Non-pigmented ciliary epithelial cell (primary cell): ENCODE results near the gene FSD1.
"Not testable (repeated sequence)": the region's sequence is repeated elsewhere in the genome, so short reads cannot be mapped to it uniquely, and the experiment has no call there.

Experiments
- DNase-seq: peaks from one replicate; pipeline ENCODE4 v3.0.0-alpha.2; 2010; ENCODE audit warnings: low read depth

The FSD1 gene

GRCh38 chr19:4304538-4305256 lies at the start of gene FSD1:
TSS of gene FSD1 (plus strand) at chr19:4304598. CDS start at chr19:4304747, 149 bp downstream.
- no peak for DNase-seq

GRCh38 chr19:4256563-4256962 lies 47.8 kb upstream of the FSD1 start:
- no peak for DNase-seq

DNA sequence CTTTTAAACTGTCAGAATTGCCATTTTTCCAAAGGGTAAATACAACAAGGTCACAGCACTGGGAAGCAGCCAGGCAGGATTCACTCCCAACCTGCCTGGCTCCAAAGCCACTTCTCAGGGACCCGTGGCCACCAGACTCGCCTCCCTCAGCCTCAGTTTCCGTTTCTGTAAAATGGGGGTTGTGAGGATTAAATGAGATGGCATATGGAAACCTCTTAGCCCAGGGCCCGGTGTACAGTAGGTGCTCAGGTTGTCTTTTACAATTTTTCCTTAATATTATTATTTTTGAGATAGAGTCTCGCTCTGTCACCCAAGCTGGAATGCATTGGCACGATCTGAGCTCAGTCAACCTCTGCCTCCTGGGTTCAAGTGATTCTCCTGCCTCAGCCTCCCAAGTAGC lies 47.4 kb upstream of the FSD1 start:
- DNase-seq = no peak

GRCh38 chr19:4258181-4258580 lies 46.2 kb upstream of the FSD1 start:
- no peak for DNase-seq

GRCh38 chr19:4260613-4261191 lies 43.7 kb upstream of the FSD1 start:
- no peak for DNase-seq

DNA sequence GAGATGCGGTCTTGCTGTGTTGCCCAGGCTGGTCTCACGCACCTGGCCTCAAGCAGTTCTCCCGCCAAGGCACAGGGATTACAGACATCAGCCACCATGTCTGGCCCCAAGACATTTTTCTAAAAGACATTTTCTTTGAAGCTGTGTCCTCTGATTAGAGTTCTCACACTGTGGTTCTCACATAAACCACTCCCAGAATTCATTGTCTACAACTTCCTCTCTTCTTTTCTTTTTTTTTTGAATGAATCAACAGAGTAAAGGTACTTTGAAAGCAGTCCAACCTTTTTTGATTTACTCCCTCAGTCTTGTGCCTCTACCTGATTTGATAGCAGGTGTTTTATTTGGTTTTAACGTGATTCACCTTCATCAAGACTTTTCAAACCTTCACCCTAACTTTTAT lies 39.6 kb upstream of the FSD1 start:
- no peak for DNase-seq

DNA sequence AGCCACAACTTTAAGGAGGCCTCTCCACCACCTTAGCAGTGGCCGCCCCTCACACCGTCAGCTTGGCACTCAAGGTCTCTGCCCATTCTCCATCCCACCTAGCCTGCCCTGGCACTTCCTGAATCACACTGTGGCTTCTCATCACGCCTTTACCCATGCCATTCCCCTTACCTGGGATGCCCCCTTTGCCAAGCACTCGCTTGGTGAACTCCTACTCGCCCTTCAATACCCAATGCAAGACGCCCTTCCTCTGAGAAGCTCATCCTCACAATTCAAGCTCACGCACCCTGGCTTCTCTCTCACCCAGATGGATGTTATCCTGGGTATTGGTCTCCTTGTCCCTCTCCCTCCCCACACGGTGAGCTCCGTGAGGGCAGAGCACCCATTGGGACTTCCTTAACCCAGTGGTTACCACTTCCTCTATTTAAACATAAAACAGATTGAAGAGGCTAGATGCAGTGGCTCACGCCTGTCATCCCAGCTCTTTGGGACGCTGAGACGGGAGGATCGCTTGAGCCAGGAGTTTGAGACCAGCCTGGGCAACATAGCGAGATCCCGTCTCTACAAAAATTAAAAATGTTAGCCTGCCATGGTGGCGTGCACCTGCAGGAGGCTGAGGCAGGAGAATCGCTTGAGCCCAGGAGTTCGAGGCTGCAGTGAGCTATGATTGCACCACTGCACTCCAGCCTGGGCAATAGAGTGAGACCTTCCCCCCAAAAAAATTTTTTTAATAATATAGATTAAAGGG lies 38.0 kb upstream of the FSD1 start:
- DNase-seq = no peak

DNA sequence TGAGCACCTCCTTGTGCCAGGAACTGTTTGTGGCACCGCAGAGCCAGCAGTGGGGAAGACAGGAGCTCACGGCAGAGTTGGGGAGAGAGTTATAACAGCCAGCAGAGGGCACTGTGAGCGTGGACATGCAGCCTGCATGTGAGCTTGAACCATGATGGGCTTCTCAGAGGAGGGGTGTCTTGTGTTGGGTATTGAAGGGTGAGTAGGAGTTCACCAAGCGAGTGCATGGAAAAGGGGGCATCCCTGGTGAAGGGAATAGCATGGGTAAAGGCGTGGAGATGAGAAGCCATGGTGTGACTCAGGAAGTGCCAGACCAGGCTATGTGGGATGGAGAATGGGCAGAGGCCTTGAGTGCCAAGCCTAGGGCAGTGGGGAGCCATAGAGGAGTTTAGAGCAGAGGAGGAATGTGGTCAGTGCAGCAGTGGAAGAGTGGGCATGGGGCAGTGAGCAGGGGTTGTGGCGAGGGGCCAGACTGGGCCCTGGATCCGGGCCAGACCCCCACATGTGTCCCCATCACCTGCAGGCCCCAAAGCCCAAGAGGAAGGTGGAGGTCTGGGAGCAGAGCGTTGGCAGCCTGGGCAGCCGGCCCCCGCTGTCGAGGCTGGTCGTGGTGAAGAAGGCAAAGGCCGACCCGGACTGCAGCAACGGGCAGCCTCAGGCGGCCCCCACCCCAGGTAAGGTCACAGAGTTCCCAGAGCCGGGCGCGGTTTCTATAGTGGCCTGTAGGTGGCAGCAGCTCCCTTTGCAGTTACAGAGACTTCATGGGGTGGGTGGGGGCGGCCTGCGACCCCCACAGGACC lies 37.1 kb upstream of the FSD1 start:
- no peak for DNase-seq

GRCh38 chr19:4267901-4268815 lies 36.2 kb upstream of the FSD1 start:
- no peak for DNase-seq

GRCh38 chr19:4268816-4269430 lies 35.5 kb upstream of the FSD1 start:
- DNase-seq = no peak

GRCh38 chr19:4272894-4273293 lies 31.5 kb upstream of the FSD1 start:
- no peak for DNase-seq

- not testable (repeated sequence) for DNase-seq
Observed at GRCh38 chr19:4274321-4274686, 30.1 kb upstream of the FSD1 start.

GRCh38 chr19:4277191-4277696 lies 27.2 kb upstream of the FSD1 start:
- DNase-seq = no peak

DNA sequence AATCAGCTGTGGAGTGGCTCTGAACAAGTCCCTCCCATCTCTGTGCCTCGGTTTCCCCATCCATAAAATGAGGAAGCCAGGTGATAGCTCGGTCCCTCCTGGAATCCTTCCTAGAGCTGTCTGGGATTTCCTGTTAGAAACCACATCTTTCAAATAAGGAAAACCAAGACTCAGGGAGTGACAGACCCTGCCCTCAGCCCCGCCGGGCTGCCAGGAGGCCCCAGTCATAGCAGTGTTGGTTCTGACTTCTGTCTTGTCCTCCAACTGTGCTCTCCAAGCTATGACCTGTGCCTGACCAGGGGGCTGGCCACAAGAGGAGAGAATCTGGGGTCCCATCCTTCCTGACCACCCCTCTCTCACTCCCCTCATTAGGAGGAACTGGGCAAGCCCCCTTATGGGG lies 26.4 kb upstream of the FSD1 start:
- DNase-seq = no peak

GRCh38 chr19:4278419-4279266 lies 25.8 kb upstream of the FSD1 start, which contains the start of gene SHD:
TSS of gene SHD (plus strand) at chr19:4279266. CDS start at chr19:4280064, 798 bp downstream.
- DNase-seq = no peak

DNA sequence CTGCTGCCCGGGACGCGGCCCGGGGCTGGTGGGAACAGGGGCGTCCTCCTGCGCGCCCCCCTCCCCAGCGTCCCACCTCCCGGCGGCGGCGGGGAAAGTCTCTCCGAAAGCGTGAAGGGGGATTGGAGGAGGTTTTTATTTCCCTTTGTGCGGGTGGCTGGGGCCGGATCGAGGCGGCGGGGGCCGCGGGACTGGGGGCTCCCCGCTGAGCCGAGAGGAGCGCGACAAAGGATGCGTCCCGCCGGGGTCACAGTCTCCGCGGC lies 25.2 kb upstream of the FSD1 start:
- DNase-seq = no peak

DNA sequence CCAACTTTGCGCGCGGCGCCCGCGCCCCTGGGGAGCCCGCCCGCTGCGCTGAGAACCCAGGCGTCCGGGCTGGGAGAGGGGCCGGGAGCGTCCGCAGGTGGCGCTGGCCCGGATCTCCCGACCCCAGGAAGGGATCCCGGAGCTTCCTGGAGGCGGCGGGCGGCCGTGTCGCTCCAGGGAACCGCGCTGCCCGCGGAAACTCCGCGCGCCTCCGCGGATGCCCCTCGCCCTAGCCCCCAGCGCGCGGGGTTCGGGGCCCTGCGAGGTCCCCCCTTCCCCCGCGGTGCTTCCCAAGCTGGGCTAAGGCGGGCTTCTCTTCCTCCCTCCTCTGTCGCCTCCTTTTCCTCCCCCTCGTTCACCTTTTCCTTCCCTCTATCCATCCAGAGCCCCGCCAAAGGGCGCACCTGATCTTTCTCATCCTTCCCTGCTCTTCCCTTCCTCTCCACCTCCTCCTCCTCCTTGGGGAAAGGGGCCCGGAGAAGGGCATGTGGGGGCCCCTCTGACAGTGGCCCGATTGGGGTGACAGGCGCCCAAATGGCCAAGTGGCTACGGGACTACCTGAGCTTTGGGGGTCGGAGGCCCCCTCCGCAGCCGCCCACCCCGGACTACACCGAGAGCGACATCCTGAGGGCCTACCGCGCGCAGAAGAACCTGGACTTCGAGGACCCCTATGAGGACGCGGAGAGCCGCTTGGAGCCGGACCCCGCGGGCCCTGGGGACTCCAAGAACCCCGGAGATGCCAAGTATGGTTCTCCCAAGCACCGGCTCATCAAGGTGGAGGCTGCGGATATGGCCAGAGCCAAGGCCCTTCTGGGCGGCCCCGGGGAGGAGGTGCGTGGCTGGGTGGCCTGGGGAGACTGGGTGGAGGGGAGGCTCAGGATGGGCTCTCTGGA lies 24.6 kb upstream of the FSD1 start:
- DNase-seq = no peak

GRCh38 chr19:4284176-4284958 lies 20.0 kb upstream of the FSD1 start:
- no peak for DNase-seq
